ENCODE data around the gene BMP6. TPM values are rescaled to one million over a fixed set of nuclear protein-coding genes. Genes with fewer than 3 reads are reported as not detected.

Gene BMP6
- total RNA-seq, 1 donor from 2014 or later, result 0.41 TPM

- DNase-seq (ENCODE audit: low spot score), result no peak
- Histone ChIP-seq H3K4me2 (no peak overlapping the region), H3K27me3 (no peaks in the 10 kb centered on the region), H4K20me1 (ENCODE audit: low read depth) (no peaks in the 10 kb centered on the region), H3K27ac (no peak overlapping the region), H3K4me1 (peaks cover 10% of the 10 kb centered on the region), H3K4me3 (no peak overlapping the region), H3K79me2 (ENCODE audit: low read depth) (no peaks in the 10 kb centered on the region), H3K9ac (no peak overlapping the region), H3F3A (ENCODE audit: low read depth) (no peaks in the 10 kb centered on the region), H3K9me3 (ENCODE audit: low read depth) (no peaks in the 10 kb centered on the region), H3K36me3 (no peaks in the 10 kb centered on the region), H2AFZ (replicated peaks) (no peak overlapping the region)
- Mint-ChIP-seq H3K27me3 (ENCODE audit: insufficient read depth, low read depth) (no peaks in the 10 kb centered on the region), H3K4me1 (peaks cover 14% of the 10 kb centered on the region), H3K9me3 (no peaks in the 10 kb centered on the region), H3K27ac (no peak overlapping the region), H3K36me3 (peaks cover 3% of the 10 kb centered on the region), H3K4me3 (no peak overlapping the region)
- TF ChIP-seq CTCF (IDR thresholded peaks at IDR 0.05) (no peak), EZH2 (IDR thresholded peaks at IDR 0.05) (no peak), EZH2phosphoT487 (IDR thresholded peaks at IDR 0.05) (no peak)
Observed at GRCh38 chr6:7769702-7770101, 43.8 kb downstream of the BMP6 start.

GRCh38 chr6:7770111-7770510 lies 44.2 kb downstream of the BMP6 start:
- H3K4me3 Mint-ChIP-seq, result no peak overlapping the region
- Histone ChIP-seq H3K4me2 (no peak overlapping the region), H3K4me3 (no peak overlapping the region), H3K27ac (no peak overlapping the region), H3K79me2 (ENCODE audit: low read depth) (no peaks in the 10 kb centered on the region), H3K36me3 (no peaks in the 10 kb centered on the region), H4K20me1 (ENCODE audit: low read depth) (no peaks in the 10 kb centered on the region), H3K27me3 (no peaks in the 10 kb centered on the region), H3F3A (ENCODE audit: low read depth) (no peaks in the 10 kb centered on the region), H3K9me3 (ENCODE audit: low read depth) (no peaks in the 10 kb centered on the region), H3K4me1 (peaks cover 10% of the 10 kb centered on the region), H2AFZ (replicated peaks) (no peak overlapping the region), H3K9ac (no peak overlapping the region)
- H3K36me3 Mint-ChIP-seq, result peaks cover 3% of the 10 kb centered on the region
- DNase-seq (ENCODE audit: low spot score), result no peak
- TF ChIP-seq EZH2phosphoT487 (IDR thresholded peaks at IDR 0.05) (no peak), EZH2 (IDR thresholded peaks at IDR 0.05) (no peak), CTCF (IDR thresholded peaks at IDR 0.05) (no peak)
- peaks cover 14% of the 10 kb centered on the region for H3K4me1 Mint-ChIP-seq
- H3K27ac Mint-ChIP-seq, result no peak overlapping the region
- H3K27me3 Mint-ChIP-seq (ENCODE audit: insufficient read depth, low read depth), result no peaks in the 10 kb centered on the region
- no peaks in the 10 kb centered on the region for H3K9me3 Mint-ChIP-seq

- H3K36me3 ChIP-seq, result no peaks in the 10 kb centered on the region
- TF ChIP-seq CTCF (IDR thresholded peaks at IDR 0.05) (no peak), EZH2 (IDR thresholded peaks at IDR 0.05) (no peak), EZH2phosphoT487 (IDR thresholded peaks at IDR 0.05) (no peak)
- H3K27ac ChIP-seq, result no peak overlapping the region
- no peak overlapping the region for H3K4me2 ChIP-seq
- Mint-ChIP-seq H3K27ac (no peak overlapping the region), H3K27me3 (ENCODE audit: insufficient read depth, low read depth) (no peaks in the 10 kb centered on the region), H3K4me1 (peaks cover 14% of the 10 kb centered on the region), H3K4me3 (no peak overlapping the region), H3K9me3 (no peaks in the 10 kb centered on the region), H3K36me3 (peaks cover 3% of the 10 kb centered on the region)
- no peaks in the 10 kb centered on the region for H3F3A ChIP-seq (ENCODE audit: low read depth)
- H3K79me2 ChIP-seq (ENCODE audit: low read depth), result no peaks in the 10 kb centered on the region
- no peaks in the 10 kb centered on the region for H3K27me3 ChIP-seq
- peaks cover 10% of the 10 kb centered on the region for H3K4me1 ChIP-seq
- no peak overlapping the region for H3K9ac ChIP-seq
- H3K9me3 ChIP-seq (ENCODE audit: low read depth), result no peaks in the 10 kb centered on the region
- no peak overlapping the region for H3K4me3 ChIP-seq
- H4K20me1 ChIP-seq (ENCODE audit: low read depth), result no peaks in the 10 kb centered on the region
- DNase-seq (ENCODE audit: low spot score), result no peak
- no peak overlapping the region for H2AFZ ChIP-seq (replicated peaks)
Observed at GRCh38 chr6:7770601-7771000, 44.7 kb downstream of the BMP6 start.
